Neuronal stem cell (in vitro differentiated cells): ENCODE results near the gene SEC63.

ENCODE experiments used
- DNase-seq: peaks from one replicate; pipeline ENCODE4 v3.0.0-alpha.2; 2013; ENCODE audit warnings: low spot score
- H2AFZ ChIP-seq: one replicate; pipeline ENCODE4 v1.6.1; 2013; ENCODE audit warnings: mild to moderate bottlenecking, low read length, inconsistent platforms
- H2AK5ac ChIP-seq: 2 replicates; pipeline ENCODE4 v1.6.1; 2013; ENCODE audit warnings: low read depth, mild to moderate bottlenecking, inconsistent platforms, low read length, moderate library complexity, mixed read lengths
- H2BK120ac ChIP-seq: 2 replicates; pipeline ENCODE4 v1.6.1; 2013; ENCODE audit warnings: low read depth, mild to moderate bottlenecking, inconsistent platforms, low read length, moderate library complexity, mixed read lengths
- H2BK12ac ChIP-seq: one replicate; pipeline ENCODE4 v1.6.1; 2013; ENCODE audit warnings: low read length, inconsistent platforms
- H2BK15ac ChIP-seq: 2 replicates; pipeline ENCODE4 v1.6.1; 2013; ENCODE audit warnings: mild to moderate bottlenecking, low read length, inconsistent platforms, mixed read lengths
- H2BK5ac ChIP-seq: one replicate; pipeline ENCODE4 v1.6.1; 2013; ENCODE audit warnings: inconsistent platforms, mild to moderate bottlenecking, low read length, moderate library complexity
- H3K14ac ChIP-seq: one replicate; pipeline ENCODE4 v1.6.1; 2013; ENCODE audit warnings: low read length, inconsistent platforms
- H3K18ac ChIP-seq: 2 replicates; pipeline ENCODE4 v1.6.1; 2013; ENCODE audit warnings: low read length, inconsistent platforms
- H3K23ac ChIP-seq: 2 replicates; pipeline ENCODE4 v1.6.1; 2013; ENCODE audit warnings: low read depth, mild to moderate bottlenecking, mixed read lengths, low read length, inconsistent platforms; ENCODE audit not compliant: poor library complexity
- H3K27ac ChIP-seq: replicated peaks from 3 replicates; pipeline ENCODE4 v1.5.1; 2013; ENCODE audit warnings: low read length, inconsistent platforms
- H3K27me3 ChIP-seq, 3 experiments: 2 replicates each; pipeline ENCODE4 v1.6.1; 2013; ENCODE audit warnings: low read length in 3 of 3, mild to moderate bottlenecking in 2 of 3, inconsistent platforms in 1 of 3, low read depth in 1 of 3, mixed read lengths in 1 of 3, moderate library complexity in 1 of 3; ENCODE audit not compliant: control insufficient read depth in 3 of 3, insufficient read depth in 3 of 3
- H3K36me3 ChIP-seq, 2 donors: replicated peaks in 1 of 2; 2 replicates each; pipeline ENCODE4 v1.6.1; 2013; ENCODE audit warnings: low read length in 2 of 2; ENCODE audit not compliant: control insufficient read depth in 2 of 2, insufficient read depth in 2 of 2
- H3K4ac ChIP-seq: 2 replicates; pipeline ENCODE4 v1.6.1; 2013; ENCODE audit warnings: inconsistent platforms, mild to moderate bottlenecking, low read length, moderate library complexity
- H3K4me1 ChIP-seq, 2 donors: 1 replicate in 1 of 2; 2 replicates in 1 of 2; pipeline ENCODE4 v1.6.1; 2013; ENCODE audit warnings: low read length in 2 of 2, low read depth in 1 of 2; ENCODE audit not compliant: control insufficient read depth in 2 of 2, insufficient read depth in 1 of 2
- H3K4me2 ChIP-seq: one replicate; pipeline ENCODE4 v1.6.1; 2013; ENCODE audit warnings: mild to moderate bottlenecking, low read length, inconsistent platforms; ENCODE audit not compliant: insufficient read depth, poor library complexity, severe bottlenecking
- H3K4me3 ChIP-seq, 2 donors: 2 replicates each; pipeline ENCODE4 v1.5.1; 2013; ENCODE audit warnings: low read length in 2 of 2, mild to moderate bottlenecking in 2 of 2, inconsistent platforms in 1 of 2, moderate library complexity in 1 of 2
- H3K79me1 ChIP-seq: one replicate; pipeline ENCODE4 v1.6.1; 2013; ENCODE audit warnings: low read depth, mild to moderate bottlenecking, inconsistent platforms, low read length, moderate library complexity
- H3K9ac ChIP-seq: one replicate; pipeline ENCODE4 v1.6.1; 2013; ENCODE audit warnings: mild to moderate bottlenecking, low read depth, low read length, inconsistent platforms; ENCODE audit not compliant: poor library complexity
- H3K9me3 ChIP-seq, 2 donors: replicated peaks in 1 of 2; 2 replicates each; pipeline versions ENCODE3 to v1.6.1; 2013; ENCODE audit warnings: low read length in 2 of 2, mild to moderate bottlenecking in 2 of 2, inconsistent platforms in 1 of 2, low read depth in 1 of 2, mixed read lengths in 1 of 2, moderate library complexity in 1 of 2; ENCODE audit not compliant: control insufficient read depth in 2 of 2, insufficient read depth in 1 of 2
- H4K8ac ChIP-seq: one replicate; pipeline ENCODE4 v1.6.1; 2013; ENCODE audit warnings: low read depth, mild to moderate bottlenecking, inconsistent platforms, low read length, moderate library complexity
- H4K91ac ChIP-seq: one replicate; pipeline ENCODE4 v1.6.1; 2013; ENCODE audit warnings: low read length, low read depth, mild to moderate bottlenecking, inconsistent platforms; ENCODE audit not compliant: poor library complexity
- WGBS, 2 donors: extraction: QIAGEN DNeasy Blood & Tissue Kit; methylation state at CpG; one replicate each; pipeline ENCODE4 v1.1.7; 2013; ENCODE audit warnings: missing lambda C conversion rate in 2 of 2, mixed read lengths in 1 of 2; ENCODE audit not compliant: insufficient read length in 2 of 2, insufficient replicate concordance in 1 of 2; ENCODE audit errors: extremely low coverage in 2 of 2; 5-methylcytosine and 5-hydroxymethylcytosine counted together

SEC63 gene

GRCh38 chr6:107982486-107982885 lies 24.5 kb upstream of the SEC63 start:
- WGBS, 2 donors = no CpG with 5 or more reads among the region's 1 CpG

GRCh38 chr6:107981695-107982094 lies 23.7 kb upstream of the SEC63 start:
- no peak for DNase-seq
- H3K79me1 ChIP-seq = no peaks in the 10 kb centered on the region
- H2AFZ ChIP-seq = no peak overlapping the region
- no peaks in the 10 kb centered on the region for H3K36me3 ChIP-seq
- no peak overlapping the region for H4K91ac ChIP-seq
- no peak overlapping the region for H3K23ac ChIP-seq
- no peak overlapping the region for H3K27ac ChIP-seq
- H2AK5ac ChIP-seq = no peak overlapping the region
- H2BK120ac ChIP-seq = no peak overlapping the region
- H3K4me2 ChIP-seq = no peak overlapping the region
- H2BK12ac ChIP-seq = no peak overlapping the region
- H3K27me3 ChIP-seq = no peaks in the 10 kb centered on the region
- H3K18ac ChIP-seq = no peak overlapping the region
- H3K9me3 ChIP-seq = no peaks in the 10 kb centered on the region
- no peak overlapping the region for H3K14ac ChIP-seq
- no peaks in the 10 kb centered on the region for H3K4me1 ChIP-seq
- no peak overlapping the region for H2BK15ac ChIP-seq
- no peak overlapping the region for H3K9ac ChIP-seq
- no peak overlapping the region for H3K4me3 ChIP-seq
- no peak overlapping the region for H2BK5ac ChIP-seq
- no peak overlapping the region for H4K8ac ChIP-seq
- no CpG with 5 or more reads among the region's 6 CpGs for WGBS, 2 donors
- H3K4ac ChIP-seq = no peak overlapping the region

More at GRCh38 chr6:107982486-107982885, 24.5 kb upstream of the SEC63 start:
- no peak overlapping the region for H4K8ac ChIP-seq
- no peak overlapping the region for H3K9ac ChIP-seq
- H2BK12ac ChIP-seq = no peak overlapping the region
- H2AK5ac ChIP-seq = no peak overlapping the region
- no peak overlapping the region for H3K27ac ChIP-seq
- H3K4me1 ChIP-seq = no peaks in the 10 kb centered on the region
- H3K79me1 ChIP-seq = no peaks in the 10 kb centered on the region
- H3K14ac ChIP-seq = no peak overlapping the region
- H2BK120ac ChIP-seq = no peak overlapping the region
- H4K91ac ChIP-seq = no peak overlapping the region
- H3K4me3 ChIP-seq = no peak overlapping the region
- H2BK15ac ChIP-seq = no peak overlapping the region
- DNase-seq = no peak
- H3K9me3 ChIP-seq = no peaks in the 10 kb centered on the region
- H2BK5ac ChIP-seq = no peak overlapping the region
- no peaks in the 10 kb centered on the region for H3K27me3 ChIP-seq
- no peaks in the 10 kb centered on the region for H3K36me3 ChIP-seq
- H3K23ac ChIP-seq = no peak overlapping the region
- no peak overlapping the region for H3K4me2 ChIP-seq
- H3K18ac ChIP-seq = no peak overlapping the region
- H2AFZ ChIP-seq = peak overlapping the region; percentile 46
- no peak overlapping the region for H3K4ac ChIP-seq

DNA sequence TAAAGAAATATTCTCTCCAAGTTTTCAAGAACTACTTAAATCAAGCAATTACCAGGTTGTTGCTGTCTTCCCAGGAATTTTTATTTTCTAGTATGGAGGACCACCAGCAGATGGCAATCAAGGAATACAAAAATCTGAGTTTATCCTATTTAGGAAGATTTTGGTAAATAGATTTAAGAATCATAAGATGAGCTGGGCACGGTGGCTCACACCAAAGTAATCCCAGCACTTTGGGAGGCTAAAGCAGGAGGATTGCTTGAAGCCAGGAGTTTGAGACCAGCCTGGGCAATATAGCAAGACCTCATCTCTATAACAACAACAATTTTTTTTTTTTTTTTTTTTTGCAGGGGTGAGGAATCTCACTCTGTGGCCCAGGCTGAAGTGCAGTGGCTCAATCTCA lies 19.3 kb upstream of the SEC63 start:
- H3K27ac ChIP-seq = no peak overlapping the region
- H3K14ac ChIP-seq = no peak overlapping the region
- no peak overlapping the region for H2AFZ ChIP-seq
- H3K79me1 ChIP-seq = no peaks in the 10 kb centered on the region
- WGBS, 2 donors = no CpG with 5 or more reads among the region's 1 CpG
- no peak overlapping the region for H3K4ac ChIP-seq
- no peak overlapping the region for H3K4me2 ChIP-seq
- H3K9ac ChIP-seq = no peak overlapping the region
- no peak overlapping the region for H3K18ac ChIP-seq
- H3K27me3 ChIP-seq = peaks cover 0 to 14% (median 0%) of the 10 kb centered on the region in 3 experiments
- no peak overlapping the region for H2BK12ac ChIP-seq
- H3K9me3 ChIP-seq = no peaks in the 10 kb centered on the region
- DNase-seq = no peak
- no peak overlapping the region for H4K91ac ChIP-seq
- no peak overlapping the region for H4K8ac ChIP-seq
- no peak overlapping the region for H2BK120ac ChIP-seq
- no peaks in the 10 kb centered on the region for H3K4me1 ChIP-seq
- H3K23ac ChIP-seq = no peak overlapping the region
- H3K36me3 ChIP-seq = no peaks in the 10 kb centered on the region
- no peak overlapping the region for H2BK5ac ChIP-seq
- no peak overlapping the region for H2AK5ac ChIP-seq
- no peak overlapping the region for H2BK15ac ChIP-seq
- no peak overlapping the region for H3K4me3 ChIP-seq

- no peak overlapping the region for H2BK12ac ChIP-seq
- H3K4me3 ChIP-seq = no peak overlapping the region
- no peak overlapping the region for H4K8ac ChIP-seq
- H3K36me3 ChIP-seq = no peaks in the 10 kb centered on the region
- H3K4ac ChIP-seq = peak overlapping the region; percentile 66
- H3K27me3 ChIP-seq = peaks cover 0 to 14% (median 0%) of the 10 kb centered on the region in 3 experiments
- no peak for DNase-seq
- H3K4me1 ChIP-seq = no peaks in the 10 kb centered on the region
- no peak overlapping the region for H2BK120ac ChIP-seq
- H2BK5ac ChIP-seq = no peak overlapping the region
- H3K27ac ChIP-seq = no peak overlapping the region
- H4K91ac ChIP-seq = no peak overlapping the region
- no peak overlapping the region for H2AFZ ChIP-seq
- no CpG with 5 or more reads among the region's 4 CpGs for WGBS, 2 donors
- H3K4me2 ChIP-seq = no peak overlapping the region
- H3K9me3 ChIP-seq = no peaks in the 10 kb centered on the region
- H3K9ac ChIP-seq = no peak overlapping the region
- no peak overlapping the region for H3K18ac ChIP-seq
- no peak overlapping the region for H2AK5ac ChIP-seq
- no peak overlapping the region for H3K23ac ChIP-seq
- no peak overlapping the region for H3K14ac ChIP-seq
- no peak overlapping the region for H2BK15ac ChIP-seq
- H3K79me1 ChIP-seq = no peaks in the 10 kb centered on the region
Observed at GRCh38 chr6:107976155-107976783, 18.3 kb upstream of the SEC63 start.
